HEK293 (cell line): ENCODE measurements around the gene BHLHE23.

Experiments
- CTCF ChIA-PET: fragments of 350-600 bp; formaldehyde crosslinking; extraction: SDS; loops from one replicate; lab custom pipeline; 2021; ENCODE audit warnings: antibody characterized with exemption; lab: Yijun Ruan, JAX
- POLR2A ChIA-PET: fragments of 300-600 bp; formaldehyde crosslinking; extraction: SDS; loops from one replicate; lab custom pipeline; 2020; ENCODE audit warnings: antibody characterized with exemption, inconsistent platforms; lab: Yijun Ruan, JAX
- H3K27ac ChIP-seq: fragments of 200-500 bp; sonication (Bioruptor generic); 2 replicates; pipeline ENCODE4 v1.5.1; 2014; ENCODE audit warnings: low read depth, low read length, control low read depth, inconsistent platforms; ENCODE audit errors: extremely low read depth
- H3K36me3 ChIP-seq, 2 experiments: fragments of 200-500 bp in 1 of 2; sonication (Bioruptor generic) in 1 of 2; 1 replicate in 1 of 2; 2 replicates in 1 of 2; pipeline ENCODE4 v1.5.1; 2014 to 2017; ENCODE audit warnings: inconsistent platforms in 2 of 2, low read length in 2 of 2; ENCODE audit not compliant: control insufficient read depth in 2 of 2, insufficient read depth in 1 of 2
- H3K4me1 ChIP-seq: fragments of 200-500 bp; sonication (Bioruptor generic); 2 replicates; pipeline ENCODE4 v1.5.1; 2014; ENCODE audit warnings: mild to moderate bottlenecking, low read length, inconsistent platforms; ENCODE audit not compliant: control insufficient read depth, insufficient read depth
- H3K4me3 ChIP-seq: 2 replicates; pipeline ENCODE4 v1.5.1; 2011; ENCODE audit warnings: low read depth, mild to moderate bottlenecking, control low read depth, low read length, moderate library complexity
- H3K9me3 ChIP-seq: fragments of 200-500 bp; sonication (Bioruptor generic); 2 replicates; pipeline ENCODE4 v1.5.1; 2014; ENCODE audit warnings: low read depth, low read length, inconsistent platforms; ENCODE audit not compliant: control insufficient read depth, insufficient read depth
- KLF7 ChIP-seq: fragments of 450-650 bp; formaldehyde crosslinking; IDR thresholded peaks from 2 replicates; pipeline ENCODE4 v1.5.1; 2016; ENCODE audit warnings: missing biosample characterization, missing genetic modification characterization, borderline replicate concordance
- PBX3 ChIP-seq: sonication (generic); formaldehyde crosslinking; IDR thresholded peaks from 2 replicates; pipeline ENCODE4 v1.8.1; 2022; ENCODE audit warnings: mild to moderate bottlenecking, moderate library complexity, missing genetic modification reagents
- PRDM2 ChIP-seq: fragments of 450-650 bp; formaldehyde crosslinking; IDR thresholded peaks from 2 replicates; pipeline ENCODE4 v1.5.1; 2016; ENCODE audit warnings: missing biosample characterization, missing genetic modification characterization, borderline replicate concordance
- PRDM6 ChIP-seq: fragments of 450-650 bp; formaldehyde crosslinking; IDR thresholded peaks from 2 replicates; pipeline ENCODE4 v1.5.1; 2017; ENCODE audit warnings: missing biosample characterization, missing genetic modification characterization
- SALL2 ChIP-seq: fragments of 450-650 bp; formaldehyde crosslinking; IDR thresholded peaks from 2 replicates; pipeline ENCODE4 v1.5.0; 2017; ENCODE audit warnings: missing biosample characterization, mild to moderate bottlenecking, missing genetic modification characterization, borderline replicate concordance
- TCF7L2 ChIP-seq: IDR thresholded peaks from 2 replicates; pipeline ENCODE4 v1.6.1; 2011; ENCODE audit warnings: low read depth, mild to moderate bottlenecking, inconsistent platforms, low read length, moderate library complexity, borderline replicate concordance
- ZBTB10 ChIP-seq: fragments of 450-650 bp; formaldehyde crosslinking; IDR thresholded peaks from 2 replicates; pipeline ENCODE4 v1.5.1; 2016; ENCODE audit warnings: missing biosample characterization, missing genetic modification characterization
- ZBTB49 ChIP-seq: fragments of 450-650 bp; formaldehyde crosslinking; IDR thresholded peaks from 2 replicates; pipeline ENCODE4 v1.5.1; 2016; ENCODE audit warnings: missing biosample characterization, missing genetic modification characterization, low read depth
- ZEB2 ChIP-seq: fragments of 450-650 bp; formaldehyde crosslinking; IDR thresholded peaks from 2 replicates; pipeline ENCODE4 v1.5.1; 2016; ENCODE audit warnings: missing biosample characterization, missing genetic modification characterization
- ZNF155 ChIP-seq: fragments of 450-650 bp; formaldehyde crosslinking; IDR thresholded peaks from 2 replicates; pipeline ENCODE4 v1.5.1; 2016; ENCODE audit warnings: missing biosample characterization, missing genetic modification characterization
- ZNF175 ChIP-seq: fragments of 450-650 bp; formaldehyde crosslinking; IDR thresholded peaks from 2 replicates; pipeline ENCODE4 v1.5.1; 2016; ENCODE audit warnings: missing biosample characterization, missing genetic modification characterization
- ZNF211 ChIP-seq: fragments of 450-650 bp; formaldehyde crosslinking; IDR thresholded peaks from 2 replicates; pipeline ENCODE4 v1.5.1; 2016; ENCODE audit warnings: low read depth, missing biosample characterization, missing genetic modification characterization
- ZNF366 ChIP-seq: fragments of 450-650 bp; formaldehyde crosslinking; conservative IDR thresholded peaks from 2 replicates; pipeline ENCODE4 v1.5.1; 2016; ENCODE audit warnings: missing biosample characterization, missing genetic modification characterization
- ZNF433 ChIP-seq: fragments of 450-650 bp; formaldehyde crosslinking; IDR thresholded peaks from 2 replicates; pipeline ENCODE4 v1.5.1; 2016; ENCODE audit warnings: missing biosample characterization, missing genetic modification characterization, low read depth
- ZNF501 ChIP-seq: fragments of 450-650 bp; formaldehyde crosslinking; IDR thresholded peaks from 2 replicates; pipeline ENCODE4 v1.5.1; 2016; ENCODE audit warnings: missing biosample characterization, missing genetic modification characterization
- ZNF623 ChIP-seq: fragments of 450-650 bp; formaldehyde crosslinking; IDR thresholded peaks from 2 replicates; pipeline ENCODE4 v1.5.1; 2016; ENCODE audit warnings: missing biosample characterization, missing genetic modification characterization
- ZNF701 ChIP-seq: fragments of 450-650 bp; formaldehyde crosslinking; IDR thresholded peaks from 2 replicates; pipeline ENCODE4 v1.5.1; 2016; ENCODE audit warnings: missing biosample characterization, missing genetic modification characterization
- ZNF792 ChIP-seq: fragments of 450-650 bp; formaldehyde crosslinking; IDR thresholded peaks from 2 replicates; pipeline ENCODE4 v1.5.1; 2016; ENCODE audit warnings: missing biosample characterization, missing genetic modification characterization

The BHLHE23 gene

GRCh38 chr20:62982124-62983075 is 24.4 kb downstream of the BHLHE23 start (continued):
- TF ChIP-seq PRDM2 (tag by site-specific recombination) (no peak), KLF7 (tag by site-specific recombination) (no peak)
- TF ChIP-seq, all 188 proteins: peak for 3

GRCh38 chr20:62980970-62981369 is 25.8 kb downstream of the BHLHE23 start:
- ChIA-PET POLR2A (no interaction called here), CTCF (interaction anchor here (0.6 kb wide), 1 partner anchor 478 kb away, joined by 4 read pairs; no protein-coding TSS in a partner anchor)
- Histone ChIP-seq H3K9me3 (no peaks in the 10 kb centered on the region), H3K27ac (no peak overlapping the region), H3K36me3 (no peaks in the 10 kb centered on the region), H3K4me1 (no peaks in the 10 kb centered on the region), H3K4me3 (no peak overlapping the region)
- TF ChIP-seq ZNF701 (no peak), ZNF433 (tag by site-specific recombination) (no peak), SALL2 (no peak), ZEB2 (tag by site-specific recombination) (no peak), ZNF501 (tag by site-specific recombination) (no peak), ZNF623 (no peak), PRDM6 (no peak), ZNF175 (tag by site-specific recombination) (no peak), ZNF211 (no peak), PBX3 (CRISPR knock-in tag) (no peak), KLF7 (tag by site-specific recombination) (no peak), ZNF366 (tag by site-specific recombination) (no peak), ZNF792 (no peak), ZNF155 (tag by site-specific recombination) (no peak), ZBTB49 (tag by site-specific recombination) (no peak), ZBTB10 (tag by site-specific recombination) (no peak), TCF7L2 (no peak)
